Breast epithelium (tissue), 3 donors: ENCODE results near the gene CFAP90.

Source experiments
- CTCF ChIP-seq, 3 donors: fragments of 450-650 bp; IDR thresholded peaks; one replicate each; pipeline ENCODE4 v1.5.1; 2016 to 2017; ENCODE audit warnings: antibody characterized with exemption in 3 of 3, mild to moderate bottlenecking in 3 of 3, moderate library complexity in 3 of 3
- POLR2A ChIP-seq: fragments of 450-650 bp; IDR thresholded peaks from one replicate; pipeline ENCODE4 v1.6.1; 2016; ENCODE audit warnings: antibody characterized with exemption, mild to moderate bottlenecking, moderate library complexity
- POLR2AphosphoS5 ChIP-seq, 3 donors: sonication (generic); formaldehyde crosslinking; IDR thresholded peaks; one replicate each; pipeline ENCODE4 v1.6.1; 2017; ENCODE audit warnings: antibody characterized with exemption in 3 of 3

- TF ChIP-seq CTCF (IDR thresholded peaks at IDR 0.05) (no peak), POLR2A (no peak), POLR2AphosphoS5 (IDR thresholded peaks at IDR 0.05) (no peak)
Measured at GRCh38 chr5:7857361-7857760, 6.4 kb upstream of the CFAP90 start.
